Kidney epithelial cell (primary cell): ENCODE data around the gene MSRB2. TPM values are rescaled to one million over a fixed set of nuclear protein-coding genes. Genes with fewer than 3 reads are reported as not detected.
"Not testable (repeated sequence)": the region's sequence is repeated elsewhere in the genome, so short reads cannot be mapped to it uniquely, and the experiment has no call there.

Experiments used
- DNase-seq: peaks from one replicate; pipeline ENCODE4 v3.0.0-alpha.2; 2010; ENCODE audit warnings: low read depth
- H3K27me3 ChIP-seq: 2 replicates; pipeline ENCODE4 v1.6.0; 2011; ENCODE audit warnings: low read length; ENCODE audit not compliant: control insufficient read depth, insufficient read depth
- H3K36me3 ChIP-seq: 2 replicates; pipeline ENCODE4 v1.5.1; 2011; ENCODE audit warnings: low read length; ENCODE audit not compliant: control insufficient read depth, insufficient read depth
- H3K4me3 ChIP-seq: 2 replicates; pipeline ENCODE4 v1.5.1; 2011; ENCODE audit warnings: low read depth, mild to moderate bottlenecking, control low read depth, low read length
- CTCF ChIP-seq: IDR thresholded peaks from 2 replicates; pipeline ENCODE4 v1.5.1; 2011; ENCODE audit warnings: mild to moderate bottlenecking, moderate library complexity, low read length, control low read depth, inconsistent platforms; ENCODE audit not compliant: insufficient read depth, poor library complexity, severe bottlenecking
- total RNA-seq: library from RNA; depleted of rRNA; stranded (reverse); fragments of >200 nt; gene quantifications from 2 replicates; pipeline ENCODE4 v1.2.3, GENCODE V29; 2015

MSRB2 gene
- total RNA-seq, 1 donor from 2014 or later, result 24.2 TPM

GRCh38 chr10:23067939-23068775 lies 27.2 kb upstream of the MSRB2 start:
- TF ChIP-seq CTCF, result peak; percentile 81
- no peak overlapping the region for H3K4me3 ChIP-seq
- H3K27me3 ChIP-seq, result no peaks in the 10 kb centered on the region
- DNase-seq, result peak; percentile 12
- no peaks in the 10 kb centered on the region for H3K36me3 ChIP-seq

DNA sequence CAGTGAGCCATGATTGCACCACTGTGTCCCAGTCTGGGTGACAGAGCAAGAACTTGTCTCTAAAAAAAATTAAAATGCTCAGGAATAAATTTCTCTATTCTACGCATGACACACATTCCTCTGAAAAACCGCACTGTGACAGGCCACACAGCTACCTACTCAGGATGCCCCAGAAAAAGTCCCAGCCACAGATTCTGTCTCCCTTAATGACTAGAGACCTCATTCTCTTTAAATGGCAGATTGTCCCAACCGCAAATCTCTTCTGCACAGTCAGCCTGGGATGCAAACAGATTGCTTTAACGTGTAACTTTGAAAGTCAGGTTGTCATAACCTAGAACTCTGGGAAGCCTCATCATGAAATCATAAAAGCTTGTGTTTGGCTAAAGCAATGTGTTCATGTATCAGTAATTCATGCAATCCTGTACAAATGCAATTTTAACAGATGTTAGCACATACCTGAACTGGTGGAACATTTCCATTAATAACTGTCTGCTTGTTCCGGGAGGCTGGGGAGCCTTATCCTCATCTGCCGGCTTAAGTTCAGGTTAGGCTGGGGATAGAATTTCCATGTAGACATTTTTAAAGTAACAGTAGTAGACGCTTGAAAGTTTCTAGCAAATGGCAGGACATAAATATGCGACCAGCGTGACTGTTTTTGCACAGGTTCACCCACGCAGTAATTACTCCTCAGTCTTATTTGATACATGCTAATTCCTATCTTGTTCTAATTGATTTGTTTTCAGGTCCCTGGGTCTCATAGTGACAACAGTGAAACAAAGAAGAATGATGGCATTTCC lies 26.2 kb upstream of the MSRB2 start:
- Histone ChIP-seq H3K36me3 (no peaks in the 10 kb centered on the region), H3K27me3 (no peaks in the 10 kb centered on the region), H3K4me3 (no peak overlapping the region)
- no peak for DNase-seq
- no peak for TF ChIP-seq CTCF

GRCh38 chr10:23070092-23070912 lies 25.1 kb upstream of the MSRB2 start:
- not testable (repeated sequence) for H3K4me3 ChIP-seq, H3K36me3 ChIP-seq, H3K27me3 ChIP-seq

GRCh38 chr10:23070913-23071218 lies 24.5 kb upstream of the MSRB2 start:
- no peak for DNase-seq
- Histone ChIP-seq H3K36me3 (no peaks in the 10 kb centered on the region), H3K4me3 (no peak overlapping the region), H3K27me3 (no peaks in the 10 kb centered on the region)
- TF ChIP-seq CTCF, result no peak

More at GRCh38 chr10:23070092-23070912, 25.1 kb upstream of the MSRB2 start:
- not testable (repeated sequence) for DNase-seq

- not testable (repeated sequence) for H3K4me3 ChIP-seq, H3K36me3 ChIP-seq, H3K27me3 ChIP-seq, DNase-seq
Measured at GRCh38 chr10:23072593-23072992, 22.8 kb upstream of the MSRB2 start.

DNA sequence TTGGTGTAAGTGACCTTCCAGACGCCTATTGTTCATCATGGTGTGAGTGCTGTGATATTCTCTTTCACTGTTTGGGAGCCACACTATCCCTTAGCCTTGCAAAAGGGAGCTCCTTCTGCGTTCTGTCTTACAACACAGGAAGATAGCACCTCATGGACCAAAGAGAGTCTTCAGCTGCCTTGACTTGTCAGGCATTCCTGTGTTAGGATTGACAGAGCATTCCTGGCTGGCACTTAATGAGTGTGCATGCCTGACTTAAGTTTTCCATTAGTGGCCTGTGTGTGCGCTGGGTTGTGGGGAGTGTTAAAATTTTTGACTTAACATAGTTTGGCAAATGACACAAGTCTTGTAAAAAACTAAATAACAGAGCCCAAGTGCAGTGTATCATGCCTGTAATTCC lies 21.9 kb upstream of the MSRB2 start:
- no peak for TF ChIP-seq CTCF
- Histone ChIP-seq H3K27me3 (no peaks in the 10 kb centered on the region), H3K4me3 (no peak overlapping the region), H3K36me3 (no peaks in the 10 kb centered on the region)
- no peak for DNase-seq
